BJ (cell line): ENCODE measurements around the gene P2RY2. TPM values are rescaled to one million over a fixed set of nuclear protein-coding genes. Genes with fewer than 3 reads are reported as not detected.

ENCODE experiments used
- CTCF ChIA-PET: fragments of 350-600 bp; formaldehyde crosslinking; extraction: SDS; loops from one replicate; lab custom pipeline; 2021; ENCODE audit warnings: antibody characterized with exemption, inconsistent platforms; lab: Yijun Ruan, JAX
- POLR2A ChIA-PET: fragments of 300-600 bp; sonication (Branson Sonifier 250); formaldehyde crosslinking; extraction: SDS; loops from one replicate; lab custom pipeline; 2021; ENCODE audit warnings: antibody characterized with exemption; lab: Charles Lee
- DNase-seq: peaks from one replicate; pipeline ENCODE4 v3.0.0-alpha.2; 2011; ENCODE audit warnings: low read depth
- H3K27me3 ChIP-seq: 2 replicates; pipeline ENCODE4 v1.6.0; 2011; ENCODE audit warnings: low read length; ENCODE audit not compliant: control insufficient read depth, insufficient read depth
- H3K36me3 ChIP-seq: 2 replicates; pipeline ENCODE4 v1.5.1; 2011; ENCODE audit warnings: low read length; ENCODE audit not compliant: control insufficient read depth, insufficient read depth
- H3K4me3 ChIP-seq: 2 replicates; pipeline ENCODE4 v1.5.1; 2011; ENCODE audit warnings: low read depth, mild to moderate bottlenecking, control low read depth, low read length
- CTCF ChIP-seq: IDR thresholded peaks from 2 replicates; pipeline ENCODE4 v1.5.1; 2011; ENCODE audit warnings: low read depth, mild to moderate bottlenecking, control low read depth, inconsistent platforms, low read length, moderate library complexity; ENCODE audit not compliant: insufficient read depth
- polyA plus RNA-seq: library from polyadenylated mRNA; depleted of rRNA; stranded (reverse); fragments of >200 nt; gene quantifications from 2 replicates; pipeline ENCODE4 v1.2.3, GENCODE V29; 2011

P2RY2 gene
- polyA plus RNA-seq, 1 experiment = 0.15 TPM

- ChIA-PET POLR2A (no interaction called here), CTCF (no interaction called here)
- DNase-seq = no peak
- no peak for TF ChIP-seq CTCF
- H3K27me3 ChIP-seq = peaks cover 24% of the 10 kb centered on the region
- no peaks in the 10 kb centered on the region for H3K36me3 ChIP-seq
- no peak overlapping the region for H3K4me3 ChIP-seq
These were observed 3.9 kb downstream of the P2RY2 start for GRCh38 chr11:73221996-73222395.

DNA sequence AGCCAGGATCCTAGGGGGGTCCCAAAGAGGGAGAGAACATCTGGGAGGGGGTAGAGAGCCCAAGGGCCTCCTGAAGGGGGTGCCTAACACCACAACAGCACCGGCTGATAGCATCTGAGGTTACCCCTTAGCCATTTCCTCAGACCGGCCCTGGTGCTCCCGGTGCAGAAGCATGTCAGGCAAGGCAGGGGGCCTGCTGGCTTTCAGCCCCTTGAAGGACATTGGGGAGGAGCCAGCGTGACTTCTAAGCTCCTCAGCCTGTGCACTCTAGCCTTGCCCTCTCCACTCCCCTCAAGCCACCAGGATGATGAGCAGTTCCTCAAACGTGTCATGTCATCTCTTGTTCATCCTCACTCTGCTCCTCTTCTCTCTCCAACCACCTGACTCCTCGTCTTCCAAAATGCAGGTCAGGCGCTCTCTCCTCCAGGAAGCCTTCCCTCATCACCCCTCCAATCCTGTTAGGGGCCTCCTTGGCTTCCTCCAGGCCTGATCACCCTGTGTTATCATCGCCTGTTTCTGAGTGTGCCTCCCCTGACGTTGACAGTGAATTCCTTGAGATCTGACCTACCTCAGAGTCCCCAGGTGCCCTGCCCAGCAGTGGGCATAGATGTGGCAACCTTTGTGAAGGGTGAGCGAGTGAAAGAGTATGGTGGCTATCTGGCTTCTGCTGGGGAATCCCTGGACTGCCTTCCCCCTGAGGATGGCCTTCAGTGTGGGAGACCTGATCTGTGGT lies 6.1 kb downstream of the P2RY2 start:
- H3K36me3 ChIP-seq = no peaks in the 10 kb centered on the region
- POLR2A ChIA-PET = interaction anchor here (0.7 kb wide), 1 partner anchor 16 kb away, joined by 4 read pairs; no protein-coding TSS in a partner anchor
- no peak overlapping the region for H3K4me3 ChIP-seq
- no peak for TF ChIP-seq CTCF
- CTCF ChIA-PET = interaction anchor here (0.9 to 1.5 kb wide), 3 partner anchors 12 to 75 kb away, joined by 3 read pairs; no protein-coding TSS in a partner anchor
- peaks cover 22% of the 10 kb centered on the region for H3K27me3 ChIP-seq
- no peak for DNase-seq

DNA sequence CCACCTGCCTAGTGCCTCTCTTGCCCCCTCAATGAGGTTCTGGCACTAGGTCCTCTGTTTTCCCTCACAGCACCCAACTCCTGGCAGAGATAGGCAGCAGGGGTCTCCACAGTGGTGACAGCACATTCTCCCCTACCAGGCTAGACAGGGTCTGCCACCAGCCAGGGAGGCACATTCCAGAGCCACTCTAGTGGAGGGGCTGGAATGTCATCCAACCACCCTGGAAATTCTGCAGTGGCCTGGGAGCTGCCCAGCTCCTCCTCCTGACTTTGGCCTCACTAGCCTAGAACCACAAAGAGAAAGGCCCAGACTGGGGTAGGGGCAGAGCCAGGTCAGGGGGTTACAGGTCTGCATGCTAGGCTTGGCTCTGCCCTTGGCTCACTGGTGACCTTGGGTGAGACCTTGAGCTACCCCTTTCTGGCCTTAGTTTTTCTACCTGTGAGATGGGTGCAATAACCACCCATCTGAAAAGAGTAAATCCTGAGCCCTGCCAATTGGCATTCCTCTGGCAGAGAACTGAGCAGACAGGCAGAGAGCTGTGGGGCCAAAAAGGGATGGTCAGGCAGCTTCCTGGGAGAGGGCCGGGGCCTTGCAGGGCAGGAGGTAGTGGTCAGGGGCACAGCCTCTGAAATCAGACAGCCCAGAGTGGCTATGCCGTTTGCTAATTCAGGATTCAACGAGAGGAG lies 7.1 kb downstream of the P2RY2 start:
- TF ChIP-seq CTCF = no peak
- no peak for DNase-seq
- no peaks in the 10 kb centered on the region for H3K36me3 ChIP-seq
- H3K4me3 ChIP-seq = no peak overlapping the region
- H3K27me3 ChIP-seq = peaks cover 15% of the 10 kb centered on the region
- CTCF ChIA-PET = interaction anchor here (0.8 to 1.2 kb wide), 4 partner anchors 12 to 74 kb away, joined by 3 to 5 read pairs (median 3); no protein-coding TSS in a partner anchor
- POLR2A ChIA-PET = interaction anchor here (0.7 kb wide), 1 partner anchor 17 kb away, joined by 4 read pairs; no protein-coding TSS in a partner anchor

- no peak overlapping the region for H3K4me3 ChIP-seq
- no peaks in the 10 kb centered on the region for H3K36me3 ChIP-seq
- ChIA-PET CTCF (interaction anchor here (0.8 to 1.1 kb wide), 2 partner anchors 13 to 26 kb away, joined by 3 read pairs; no protein-coding TSS in a partner anchor), POLR2A (no interaction called here)
- DNase-seq = no peak
- no peak for TF ChIP-seq CTCF
- H3K27me3 ChIP-seq = peaks cover 10% of the 10 kb centered on the region
These were observed 7.8 kb downstream of the P2RY2 start for GRCh38 chr11:73225851-73226250.
